HG03060 (cell line): Measurements from ENCODE around the gene EPN3.

Source experiments
- ATAC-seq: cut with Tn5 transposase; IDR thresholded peaks from one replicate; pipeline ENCODE4 v1.9.1; 2021; ENCODE audit warnings: low read depth, moderate number of reproducible peaks; ENCODE audit not compliant: unreplicated experiment

EPN3 gene

GRCh38 chr17:50508573-50509460 lies 23.7 kb upstream of the EPN3 start:
- no peak for ATAC-seq

DNA sequence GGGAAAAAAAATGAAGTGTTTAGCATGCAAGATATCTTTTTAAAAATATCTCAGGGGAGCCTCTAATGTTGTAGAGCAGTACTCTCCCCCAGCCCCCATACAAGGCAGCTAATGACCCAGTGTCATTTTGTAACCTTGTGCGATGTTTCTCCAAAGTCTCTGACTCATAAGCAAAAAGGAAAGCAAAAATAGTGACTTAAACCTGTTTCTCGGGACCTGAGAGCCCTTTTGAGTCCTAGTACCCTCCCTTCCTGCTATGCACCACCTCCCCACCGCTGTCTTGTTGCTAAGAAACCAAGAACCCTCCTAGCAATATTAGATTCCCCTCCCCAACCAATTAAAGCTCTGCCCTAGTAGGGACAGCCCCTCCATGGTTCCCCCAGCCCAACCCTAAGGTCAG lies 21.5 kb upstream of the EPN3 start:
- ATAC-seq = peak; percentile 68

GRCh38 chr17:50513495-50513894 lies 19.0 kb upstream of the EPN3 start:
- no peak for ATAC-seq

- no peak for ATAC-seq
Observed at GRCh38 chr17:50514388-50514787, 18.1 kb upstream of the EPN3 start.

DNA sequence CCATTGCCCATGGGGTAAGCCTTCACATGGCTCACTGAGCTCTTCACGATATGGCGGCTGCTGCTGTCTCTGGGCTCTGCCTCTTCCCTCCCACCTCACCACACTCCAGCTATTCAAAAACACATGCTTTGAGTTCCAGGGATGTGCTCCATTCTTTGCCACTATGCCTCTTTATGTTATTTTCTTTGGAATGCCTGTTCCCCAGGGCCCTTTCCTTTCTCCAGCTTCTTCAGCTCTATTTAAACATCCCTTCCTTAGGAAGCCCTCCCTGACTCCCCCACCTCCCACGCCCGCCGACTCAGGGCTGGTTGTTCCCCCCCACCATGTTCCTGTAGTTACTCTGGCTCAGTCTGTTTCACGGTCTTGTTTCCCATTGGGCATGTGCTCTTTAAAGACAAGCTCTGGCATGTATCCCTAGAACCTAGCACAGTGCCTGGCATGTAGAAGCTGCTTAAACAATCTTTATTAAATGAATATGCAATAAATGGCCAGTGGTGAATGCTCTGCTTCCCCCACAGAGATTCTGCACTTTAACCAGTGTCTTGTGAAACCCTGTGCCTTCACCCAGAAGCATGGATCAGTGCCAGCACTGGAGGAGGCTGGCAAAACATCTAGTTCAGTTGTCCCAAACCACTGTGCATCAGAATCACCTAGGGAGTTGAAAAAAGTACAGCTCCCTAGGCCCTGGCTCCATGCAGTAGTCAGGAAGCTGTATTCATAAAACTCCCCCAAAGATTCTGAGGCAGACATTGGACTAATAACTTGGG lies 17.4 kb upstream of the EPN3 start:
- no peak for ATAC-seq

DNA sequence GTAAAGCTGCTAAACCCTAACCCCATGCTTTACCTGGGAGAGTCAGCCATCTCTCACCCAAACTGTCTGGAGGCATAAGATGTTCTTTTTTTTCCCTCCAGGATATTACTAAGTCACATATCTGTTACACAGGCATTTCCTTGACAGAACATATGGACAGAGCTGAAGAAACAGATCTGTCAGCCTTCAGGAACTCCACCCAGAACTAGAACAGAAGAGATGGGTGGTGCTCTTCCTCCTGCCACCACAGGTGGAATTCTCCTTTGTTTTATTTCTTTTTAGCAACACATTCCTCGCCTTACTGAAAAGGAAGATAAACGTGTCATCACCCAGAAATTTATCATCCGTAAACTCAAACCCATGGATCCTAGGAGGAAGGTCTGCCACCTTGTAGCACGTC lies 15.5 kb upstream of the EPN3 start:
- ATAC-seq = no peak

- no peak for ATAC-seq
Observed at GRCh38 chr17:50517504-50518383, 14.8 kb upstream of the EPN3 start.

GRCh38 chr17:50518384-50519023 lies 14.0 kb upstream of the EPN3 start:
- no peak for ATAC-seq

DNA sequence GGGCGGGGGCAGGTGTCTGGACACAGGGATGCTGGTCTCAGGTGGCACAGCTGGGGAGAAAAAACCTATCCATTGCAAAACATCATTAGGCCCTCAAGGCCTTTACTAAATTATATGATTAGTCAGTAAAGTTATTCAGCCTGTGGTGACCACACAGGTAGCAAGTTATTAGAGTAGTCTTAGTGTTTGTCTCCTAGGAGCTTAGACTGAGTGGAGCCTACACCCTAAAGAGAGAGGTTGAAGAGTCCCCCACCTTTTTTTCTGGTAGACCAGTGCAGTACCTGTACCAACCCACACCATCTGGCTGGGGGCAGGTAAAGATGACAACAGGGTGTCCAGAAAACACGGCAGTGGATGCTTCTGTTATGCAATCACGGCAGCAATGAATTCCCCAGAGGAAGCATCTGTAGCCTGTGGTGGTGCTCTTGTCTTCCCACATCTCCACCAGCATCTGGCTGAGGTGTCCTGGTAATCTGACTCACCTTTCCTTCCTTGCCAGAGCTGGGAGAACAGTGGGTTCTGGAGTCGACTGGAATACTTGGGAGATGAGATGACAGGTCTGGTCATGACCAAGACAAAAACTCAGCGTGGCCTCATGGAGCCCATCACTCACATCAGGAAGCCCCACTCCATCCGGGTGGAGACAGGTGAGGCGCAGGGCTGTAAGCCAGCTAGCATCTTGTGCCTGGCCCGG lies 13.2 kb upstream of the EPN3 start:
- ATAC-seq = no peak

GRCh38 chr17:50520483-50520882 lies 12.1 kb upstream of the EPN3 start:
- ATAC-seq = no peak

DNA sequence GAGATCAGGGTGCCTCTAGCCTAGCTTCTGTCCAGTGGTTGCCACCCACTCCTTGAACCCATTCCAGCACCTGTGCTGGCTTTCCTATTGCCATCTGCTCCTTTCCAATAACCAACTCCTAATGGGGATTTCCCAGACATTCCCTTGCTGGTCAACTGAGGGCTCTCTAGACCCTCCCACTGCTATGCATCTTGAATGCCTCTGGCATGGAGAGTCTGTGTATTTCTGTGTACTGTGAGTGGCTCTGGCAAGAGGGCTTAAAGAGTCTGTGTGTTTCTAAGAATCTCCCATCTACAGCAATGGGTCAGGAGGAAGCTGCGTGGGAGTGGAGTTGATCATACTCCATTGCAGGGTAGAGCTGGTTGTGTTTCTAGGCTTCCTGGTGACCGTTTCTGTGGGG lies 11.0 kb upstream of the EPN3 start:
- ATAC-seq = no peak

GRCh38 chr17:50522766-50523165 lies 9.8 kb upstream of the EPN3 start:
- no peak for ATAC-seq

GRCh38 chr17:50523208-50523607 lies 9.3 kb upstream of the EPN3 start:
- ATAC-seq = no peak

- ATAC-seq = no peak
Observed at GRCh38 chr17:50524838-50525237, 7.7 kb upstream of the EPN3 start.

GRCh38 chr17:50527155-50527762 lies 5.3 kb upstream of the EPN3 start:
- ATAC-seq = no peak

- ATAC-seq = no peak
Observed at GRCh38 chr17:50527949-50528474, 4.5 kb upstream of the EPN3 start.

DNA sequence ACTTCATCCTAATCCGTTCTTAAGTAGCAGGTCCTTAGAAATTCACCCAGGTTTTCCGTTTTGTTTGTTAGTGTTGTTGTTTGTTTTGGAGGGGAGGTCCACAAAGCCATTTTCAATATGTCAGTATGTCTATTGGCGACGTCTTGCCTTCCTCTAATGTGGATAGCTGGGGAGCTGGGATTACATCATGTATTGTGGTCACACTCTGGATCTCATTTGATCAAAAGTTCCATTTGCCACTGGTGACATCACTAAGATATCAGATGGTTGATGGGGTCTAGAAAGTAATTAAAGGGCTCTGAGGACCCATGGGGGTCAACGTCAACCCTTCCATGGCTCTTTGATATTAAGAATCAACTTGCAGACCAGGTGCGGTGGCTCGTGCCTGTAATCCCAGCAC lies 2.7 kb upstream of the EPN3 start:
- ATAC-seq = no peak

DNA sequence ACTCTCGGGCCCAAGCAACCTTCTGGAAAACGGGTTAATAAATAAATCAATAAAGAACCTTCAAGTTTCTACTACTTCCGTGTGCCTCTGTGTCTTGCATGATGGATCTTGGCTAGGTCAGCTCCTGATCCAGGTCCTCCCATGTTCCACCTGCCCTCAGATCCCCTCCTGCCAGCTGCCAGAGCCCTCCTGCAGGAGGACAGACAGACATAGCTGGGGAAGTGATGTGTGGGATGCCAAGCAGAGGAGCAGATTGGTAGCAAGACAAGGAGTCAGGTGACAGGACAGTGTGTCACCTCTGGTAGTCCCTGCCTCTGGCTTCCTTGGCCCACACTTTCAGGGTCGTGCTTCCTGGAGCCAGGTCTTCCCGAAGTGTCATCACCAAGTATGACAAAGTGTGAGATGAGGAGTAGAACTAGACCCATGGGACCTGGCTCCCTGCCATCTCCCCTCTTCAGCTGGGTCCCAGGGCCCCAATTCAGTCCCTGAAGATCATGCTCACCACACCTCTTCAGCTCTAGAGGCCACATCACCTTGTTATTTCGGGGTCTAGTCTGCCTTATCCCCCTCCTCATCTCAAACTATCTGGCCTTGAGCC lies 1.0 kb upstream of the EPN3 start:
- ATAC-seq = no peak

GRCh38 chr17:50533185-50533584 lies 650 bp downstream of the EPN3 start:
- ATAC-seq = no peak
